Endothelial cell of umbilical vein (primary cell): ENCODE data around the gene PRCD. TPM values are rescaled to one million over a fixed set of nuclear protein-coding genes. Genes with fewer than 3 reads are reported as not detected.

Source experiments
- BruUV-seq: library from RNA; stranded (reverse); fragments of 400-500 nt; replicated peaks from 2 replicates; lab custom pipeline; 2021; lab: Mats Ljungman, UMichigan
- CTCF ChIA-PET: fragments of 300-600, 350-600 bp; sonication (Branson Sonifier 250); formaldehyde crosslinking; loops from one replicate; lab custom pipeline; 2021; ENCODE audit warnings: antibody characterized with exemption, inconsistent platforms; lab: Charles Lee
- POLR2A ChIA-PET: fragments of 300-600, 350-600 bp; sonication (Branson Sonifier 250); formaldehyde crosslinking; loops from one replicate; lab custom pipeline; 2021; ENCODE audit warnings: antibody characterized with exemption, inconsistent platforms; lab: Charles Lee
- DNase-seq: peaks from one replicate; pipeline ENCODE4 v3.0.0-alpha.2; 2011; ENCODE audit warnings: low read depth, low spot score
- FAIRE-seq: peaks from 2 replicates; lab custom pipeline; 2011; peaks lifted over from hg19 to GRCh38; lab: Jason Lieb, UNC
- H2AFZ ChIP-seq: 2 replicates; pipeline ENCODE4 v1.6.0; 2012; ENCODE audit warnings: low read depth, low read length, control low read depth, inconsistent platforms
- H3K27ac ChIP-seq: 2 replicates; pipeline ENCODE4 v1.5.1; 2011; ENCODE audit warnings: low read depth, mild to moderate bottlenecking, control low read depth, low read length, moderate library complexity; ENCODE audit not compliant: insufficient read depth
- H3K27me3 ChIP-seq, 2 experiments: 2 replicates each; pipeline versions ENCODE4 v1.6.0 to v1.6.1; 2011; ENCODE audit warnings: low read length in 2 of 2, mixed read lengths in 1 of 2; ENCODE audit not compliant: control insufficient read depth in 2 of 2, insufficient read depth in 2 of 2
- H3K36me3 ChIP-seq, 2 experiments: 2 replicates in 1 of 2; 3 replicates in 1 of 2; pipeline ENCODE4 v1.5.1; 2011; ENCODE audit warnings: low read length in 2 of 2, mild to moderate bottlenecking in 1 of 2, moderate library complexity in 1 of 2; ENCODE audit not compliant: control insufficient read depth in 2 of 2, insufficient read depth in 2 of 2; ENCODE audit errors: extremely low read depth in 1 of 2
- H3K4me1 ChIP-seq: 3 replicates; pipeline ENCODE4 v1.5.1; 2011; ENCODE audit warnings: mild to moderate bottlenecking, low read length; ENCODE audit not compliant: control insufficient read depth, insufficient read depth; ENCODE audit errors: extremely low read depth
- H3K4me2 ChIP-seq: 2 replicates; pipeline ENCODE4 v1.6.1; 2011; ENCODE audit warnings: low read length, control low read depth, mixed read lengths; ENCODE audit not compliant: insufficient read depth
- H3K4me3 ChIP-seq, 3 experiments: fragments of 200-600 bp in 1 of 3; sonication (generic), shearing (Covaris generic) in 1 of 3; replicated peaks in 1 of 3; 2 replicates each; pipeline ENCODE4 v1.5.1; 2011 to 2016; ENCODE audit warnings: control low read depth in 3 of 3, low read length in 3 of 3, mild to moderate bottlenecking in 2 of 3, inconsistent platforms in 1 of 3, low read depth in 1 of 3, moderate library complexity in 1 of 3; ENCODE audit not compliant: insufficient read depth in 1 of 3
- H3K79me2 ChIP-seq: 2 replicates; pipeline ENCODE4 v1.6.0; 2012; ENCODE audit warnings: low read length, inconsistent platforms; ENCODE audit not compliant: control insufficient read depth, insufficient read depth
- H3K9ac ChIP-seq: replicated peaks from 2 replicates; pipeline ENCODE3; 2011; ENCODE audit warnings: low read length, control low read depth; ENCODE audit not compliant: insufficient read depth; ENCODE audit errors: extremely low read depth
- H3K9me1 ChIP-seq: replicated peaks from 3 replicates; pipeline ENCODE4 v1.6.0; 2011; ENCODE audit warnings: mild to moderate bottlenecking, low read length; ENCODE audit not compliant: control insufficient read depth, insufficient read depth; ENCODE audit errors: extremely low read depth
- H3K9me3 ChIP-seq: replicated peaks from 2 replicates; pipeline ENCODE4 v1.5.1; 2012; ENCODE audit warnings: low read length, inconsistent platforms; ENCODE audit not compliant: control insufficient read depth, insufficient read depth
- H4K20me1 ChIP-seq: replicated peaks from 2 replicates; pipeline ENCODE3; 2011; ENCODE audit warnings: mild to moderate bottlenecking, low read length; ENCODE audit not compliant: control insufficient read depth, insufficient read depth; ENCODE audit errors: extremely low read depth
- CTCF ChIP-seq, 2 donors: IDR thresholded peaks; 1 replicate in 1 of 2; 2 replicates in 1 of 2; pipeline ENCODE4 v1.5.1; 2011; ENCODE audit warnings: low read length in 2 of 2, mild to moderate bottlenecking in 2 of 2, moderate library complexity in 2 of 2, control low read depth in 1 of 2, inconsistent platforms in 1 of 2, low read depth in 1 of 2; ENCODE audit not compliant: insufficient read depth in 1 of 2; ENCODE audit errors: extremely low read depth in 1 of 2
- EZH2 ChIP-seq: IDR thresholded peaks from 2 replicates; pipeline ENCODE4 v1.6.1; 2012; ENCODE audit warnings: borderline replicate concordance, low read depth, mild to moderate bottlenecking, moderate library complexity, low read length, inconsistent platforms; ENCODE audit not compliant: severe bottlenecking
- FOS ChIP-seq: IDR thresholded peaks from 2 replicates; pipeline ENCODE4 v1.6.1; 2011; ENCODE audit warnings: mild to moderate bottlenecking, low read length, moderate library complexity, borderline replicate concordance; ENCODE audit not compliant: insufficient read depth
- GATA2 ChIP-seq: IDR thresholded peaks from 2 replicates; pipeline ENCODE4 v1.7.0; 2011; ENCODE audit warnings: low read depth, mild to moderate bottlenecking, moderate library complexity, mixed read lengths, low read length; ENCODE audit not compliant: insufficient read length, insufficient read depth
- JUN ChIP-seq: IDR thresholded peaks from 2 replicates; pipeline ENCODE4 v1.6.1; 2011; ENCODE audit warnings: borderline replicate concordance, low read depth; ENCODE audit not compliant: insufficient read length, insufficient read depth
- MAX ChIP-seq: IDR thresholded peaks from 2 replicates; pipeline ENCODE4 v1.6.1; 2011; ENCODE audit not compliant: insufficient read depth, insufficient read length
- MYC ChIP-seq: IDR thresholded peaks from one replicate; pipeline ENCODE4 v1.6.1; 2011; ENCODE audit warnings: mild to moderate bottlenecking, low read depth, low read length
- POLR2A ChIP-seq: IDR thresholded peaks from 2 replicates; pipeline ENCODE4 v1.6.1; 2012; ENCODE audit warnings: low read depth, mild to moderate bottlenecking, control low read depth, low read length
- POLR2AphosphoS5 ChIP-seq: IDR thresholded peaks from 2 replicates; pipeline ENCODE4 v1.6.1; 2012; ENCODE audit warnings: low read depth, mild to moderate bottlenecking, control low read depth, low read length, moderate library complexity; ENCODE audit not compliant: insufficient read depth
- dilution Hi-C: fragments of 300-500 bp; cut with MboI; formaldehyde crosslinking; loops from one replicate; pipeline ENCODE4 v1.15.0; 2019; ENCODE audit warnings: low sequenced_read_pairs; ENCODE audit not compliant: extremely low pct_ligation_motif_present
- intact Hi-C: fragments of 100-400 bp; cut with micrococcal nuclease; formaldehyde crosslinking; loops from one replicate; pipeline ENCODE4 v1.10.0; 2022
- polyA plus RNA-seq, 4 experiments: library from polyadenylated mRNA; depleted of rRNA in 3 of 4; stranded (reverse) in 3 of 4; unstranded in 1 of 4; fragments of >200 nt; gene quantifications; 2 replicates each; pipeline versions ENCODE4 v1.2.1 to v1.2.3, GENCODE V29; 2011 to 2012; ENCODE audit warnings: missing spikeins in 1 of 4
- total RNA-seq: library from RNA; stranded (reverse); gene quantifications from 2 replicates; pipeline ENCODE4 v1.2.3, GENCODE V29; 2021

PRCD gene
- total and polyA plus RNA-seq, 2 donors (not counting 3 experiments of a cell fraction or from before 2014, with no cell fraction given): not detected

- TF ChIP-seq EZH2 (no peak), POLR2A (no peak), GATA2 (no peak), MYC (no peak), FOS (no peak), JUN (no peak), CTCF (IDR thresholded peaks at IDR 0.05; ENCODE audit: extremely low read depth in 1 of 2, insufficient read depth in 1 of 2, low read depth in 1 of 2, low read length in 2 of 2) (no peak), POLR2AphosphoS5 (no peak), MAX (no peak)
- dilution Hi-C loops: no loop called here
- Histone ChIP-seq H3K4me1 (peaks cover 47% of the 10 kb centered on the region), H2AFZ (no peak overlapping the region), H3K9me3 (no peaks in the 10 kb centered on the region), H3K27ac (peak overlapping the region; percentile 82), H4K20me1 (no peaks in the 10 kb centered on the region), H3K9ac (peak overlapping the region; percentile 68), H3K4me3 (peak overlapping the region in 1 of 3 experiments; percentile 32), H3K9me1 (no peaks in the 10 kb centered on the region), H3K27me3 (no peaks in the 10 kb centered on the region), H3K36me3 (peaks cover 3 to 5% of the 10 kb centered on the region in 2 experiments), H3K79me2 (peaks cover 45% of the 10 kb centered on the region), H3K4me2 (peak overlapping the region; percentile 97)
- POLR2A ChIA-PET: interaction anchor here (0.7 kb wide), 1 partner anchor 1473 kb away, joined by 4 read pairs; no protein-coding TSS in a partner anchor
- DNase-seq (no peak), FAIRE-seq (no peak)
- no TSS peak for BruUV-seq
- CTCF ChIA-PET: interaction anchor here (1.3 to 8.8 kb wide), 5 partner anchors 14 to 121 kb away, joined by 4 to 121 read pairs (median 9); partner anchors contain the start of gene ST6GALNAC2
- intact Hi-C loops: no loop called here
Measured at GRCh38 chr17:76560877-76561221, 21.0 kb downstream of the PRCD start.
